ENCODE measurements around the gene COL15A1.

GRCh38 chr9:99026271-99026955 lies 82.7 kb downstream of the COL15A1 start:
- no peak for TF ChIP-seq CTCF (IDR thresholded peaks at IDR 0.05)
- no peak for TF ChIP-seq POLR2AphosphoS5 (IDR thresholded peaks at IDR 0.05)
- TF ChIP-seq POLR2A (IDR thresholded peaks at IDR 0.05; ENCODE audit: low read depth), result no peak
- no peak for TF ChIP-seq EP300 (IDR thresholded peaks at IDR 0.05)

Data from esophagus muscularis mucosa (tissue), 4 donors.